ENCODE measurements around the gene ANKRD35. TPM values are rescaled to one million over a fixed set of nuclear protein-coding genes. Genes with fewer than 3 reads are reported as not detected.

The ANKRD35 gene
- total RNA-seq, 1 donor: 1.4 TPM

DNA sequence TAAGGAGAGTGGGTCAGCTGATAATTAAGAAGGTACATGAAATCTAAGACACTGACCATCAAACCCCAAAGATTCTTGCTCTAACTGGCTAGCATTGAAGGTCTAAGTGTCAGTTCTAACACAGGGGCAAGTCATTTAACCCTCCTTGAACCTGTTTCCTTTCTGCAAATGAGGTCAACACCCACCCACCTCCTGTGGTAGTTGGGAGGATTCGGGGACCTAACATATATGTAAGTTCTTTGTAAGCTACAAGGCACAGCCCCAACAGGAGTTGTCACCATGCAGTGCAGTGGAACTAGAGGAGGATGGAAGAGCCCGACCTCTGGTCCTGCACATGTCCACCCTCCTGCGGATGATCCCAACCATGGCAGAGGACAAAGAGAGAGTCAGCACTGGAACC lies 37.8 kb downstream of the ANKRD35 start:
- H2AFZ ChIP-seq (ENCODE audit: low read length): no peak overlapping the region
- H3K9me3 ChIP-seq (ENCODE audit: low read depth, low read length): no peaks in the 10 kb centered on the region
- H3K4me1 ChIP-seq (ENCODE audit: insufficient read depth, low read length): peaks cover 34% of the 10 kb centered on the region
- no peaks in the 10 kb centered on the region for H3K79me2 ChIP-seq (ENCODE audit: insufficient read depth, low read length)
- no peaks in the 10 kb centered on the region for H3K27me3 ChIP-seq (ENCODE audit: insufficient read depth, low read length)
- peaks cover 59% of the 10 kb centered on the region for H3K36me3 ChIP-seq (ENCODE audit: insufficient read depth, low read length)
- no peak overlapping the region for H3K4me2 ChIP-seq (ENCODE audit: insufficient read depth, low read length)
- no peak overlapping the region for H3K27ac ChIP-seq (ENCODE audit: low read depth, low read length)
- no peaks in the 10 kb centered on the region for H4K20me1 ChIP-seq (ENCODE audit: insufficient read depth, low read length)
- peak; percentile 61 for DNase-seq (ENCODE audit: insufficient read length, low spot score, missing footprints)
- no peak overlapping the region for H3K4me3 ChIP-seq (ENCODE audit: insufficient read depth, low read length)
- TF ChIP-seq, protein P1, sequence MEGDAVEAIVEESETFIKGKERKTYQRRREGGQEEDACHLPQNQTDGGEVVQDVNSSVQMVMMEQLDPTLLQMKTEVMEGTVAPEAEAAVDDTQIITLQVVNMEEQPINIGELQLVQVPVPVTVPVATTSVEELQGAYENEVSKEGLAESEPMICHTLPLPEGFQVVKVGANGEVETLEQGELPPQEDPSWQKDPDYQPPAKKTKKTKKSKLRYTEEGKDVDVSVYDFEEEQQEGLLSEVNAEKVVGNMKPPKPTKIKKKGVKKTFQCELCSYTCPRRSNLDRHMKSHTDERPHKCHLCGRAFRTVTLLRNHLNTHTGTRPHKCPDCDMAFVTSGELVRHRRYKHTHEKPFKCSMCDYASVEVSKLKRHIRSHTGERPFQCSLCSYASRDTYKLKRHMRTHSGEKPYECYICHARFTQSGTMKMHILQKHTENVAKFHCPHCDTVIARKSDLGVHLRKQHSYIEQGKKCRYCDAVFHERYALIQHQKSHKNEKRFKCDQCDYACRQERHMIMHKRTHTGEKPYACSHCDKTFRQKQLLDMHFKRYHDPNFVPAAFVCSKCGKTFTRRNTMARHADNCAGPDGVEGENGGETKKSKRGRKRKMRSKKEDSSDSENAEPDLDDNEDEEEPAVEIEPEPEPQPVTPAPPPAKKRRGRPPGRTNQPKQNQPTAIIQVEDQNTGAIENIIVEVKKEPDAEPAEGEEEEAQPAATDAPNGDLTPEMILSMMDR (IDR thresholded peaks at IDR 0.05; ENCODE audit: extremely low read depth, low read depth, low read length): no peak

DNA sequence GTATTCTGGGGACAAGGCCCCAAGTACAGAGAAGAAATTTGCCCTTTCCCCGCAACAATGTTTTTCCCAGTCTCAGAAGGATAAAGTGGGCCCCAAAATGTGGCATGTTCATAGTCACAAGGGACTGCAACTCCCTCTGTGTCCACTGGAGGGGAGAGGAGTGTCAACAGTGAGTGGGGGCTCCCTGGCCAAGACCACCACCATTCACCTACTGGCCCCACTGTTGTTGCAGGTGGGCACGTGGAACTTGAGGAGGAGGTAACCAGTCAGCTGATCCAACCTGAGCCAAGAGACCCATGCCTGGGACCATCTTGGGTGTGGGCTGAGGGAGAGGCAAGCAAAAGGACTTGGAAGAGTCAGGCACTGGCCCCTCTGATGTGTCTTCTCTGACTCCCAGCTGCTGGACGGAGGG lies 39.5 kb downstream of the ANKRD35 start:
- H3K4me2 ChIP-seq (ENCODE audit: insufficient read depth, low read length): peak overlapping the region; percentile 93
- TF ChIP-seq, protein P1 (IDR thresholded peaks at IDR 0.05; ENCODE audit: extremely low read depth, low read depth, low read length): peak; percentile 70
- H3K79me2 ChIP-seq (ENCODE audit: insufficient read depth, low read length): no peaks in the 10 kb centered on the region
- H3K36me3 ChIP-seq (ENCODE audit: insufficient read depth, low read length): peaks cover 63% of the 10 kb centered on the region
- no peaks in the 10 kb centered on the region for H3K9me3 ChIP-seq (ENCODE audit: low read depth, low read length)
- peak overlapping the region; percentile 81 for H3K4me3 ChIP-seq (ENCODE audit: insufficient read depth, low read length)
- peak overlapping the region; percentile 65 for H3K27ac ChIP-seq (ENCODE audit: low read depth, low read length)
- no peaks in the 10 kb centered on the region for H3K27me3 ChIP-seq (ENCODE audit: insufficient read depth, low read length)
- H4K20me1 ChIP-seq (ENCODE audit: insufficient read depth, low read length): no peaks in the 10 kb centered on the region
- peak overlapping the region; percentile 82 for H2AFZ ChIP-seq (ENCODE audit: low read length)
- peak; percentile 88 for DNase-seq (ENCODE audit: insufficient read length, low spot score, missing footprints)
- H3K4me1 ChIP-seq (ENCODE audit: insufficient read depth, low read length): peaks cover 34% of the 10 kb centered on the region

DNA sequence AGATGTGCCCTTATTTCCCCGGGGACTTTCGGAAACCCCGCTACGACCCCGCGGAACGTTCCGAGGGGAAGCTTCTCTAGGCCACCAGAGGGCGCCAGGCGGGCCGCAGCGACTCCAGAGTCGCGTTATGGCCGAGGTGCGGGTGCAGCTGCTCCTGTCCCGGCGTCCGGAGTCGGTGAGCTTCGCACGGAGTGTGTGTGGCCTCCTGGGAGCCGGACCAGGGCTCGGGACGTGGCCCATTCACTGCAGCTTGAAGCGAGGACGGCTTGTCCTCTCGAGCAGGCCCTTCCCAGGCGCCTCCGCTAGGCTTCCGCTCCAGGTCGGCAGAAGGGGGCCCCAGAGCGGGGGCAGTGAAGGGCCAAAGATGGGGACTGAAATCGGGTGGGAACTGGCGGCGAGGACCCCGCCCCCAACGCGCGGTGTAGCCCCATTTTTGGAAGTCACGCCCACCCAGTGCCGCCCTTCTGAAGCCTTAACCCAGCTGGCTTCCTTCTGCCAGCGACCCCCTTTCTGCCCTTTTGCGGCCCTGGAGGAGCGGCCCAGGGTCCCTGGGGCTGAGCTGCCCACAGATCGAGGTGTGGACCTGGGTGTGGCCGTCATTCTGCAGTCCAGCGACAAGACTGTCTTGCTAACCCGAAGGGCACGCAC lies 40.0 kb downstream of the ANKRD35 start, which contains the start of gene NUDT17:
TSS of gene NUDT17 (plus strand) at position 117 of the 648 bp plus-strand sequence. CDS start at position 128, 11 bp downstream.
- Histone ChIP-seq H3K27ac (ENCODE audit: low read depth, low read length) (peak within 1 kb of the TSS; percentile 65), H3K4me1 (ENCODE audit: insufficient read depth, low read length) (peaks cover 31% of the 10 kb centered on the region), H3K9me3 (ENCODE audit: low read depth, low read length) (no peaks in the 10 kb centered on the region), H3K79me2 (ENCODE audit: insufficient read depth, low read length) (no peaks in the 10 kb centered on the region), H4K20me1 (ENCODE audit: insufficient read depth, low read length) (no peaks in the 10 kb centered on the region), H3K4me3 (ENCODE audit: insufficient read depth, low read length) (peak within 1 kb of the TSS; percentile 81), H2AFZ (ENCODE audit: low read length) (peak within 1 kb of the TSS; percentile 82), H3K4me2 (ENCODE audit: insufficient read depth, low read length) (peak within 1 kb of the TSS; percentile 93), H3K27me3 (ENCODE audit: insufficient read depth, low read length) (no peaks in the 10 kb centered on the region), H3K36me3 (ENCODE audit: insufficient read depth, low read length) (peaks cover 63% of the 10 kb centered on the region)
- peak; percentile 94 for DNase-seq (ENCODE audit: insufficient read length, low spot score, missing footprints)
- TF ChIP-seq, protein P1 (IDR thresholded peaks at IDR 0.05; ENCODE audit: extremely low read depth, low read depth, low read length): peak; percentile 94

DNA sequence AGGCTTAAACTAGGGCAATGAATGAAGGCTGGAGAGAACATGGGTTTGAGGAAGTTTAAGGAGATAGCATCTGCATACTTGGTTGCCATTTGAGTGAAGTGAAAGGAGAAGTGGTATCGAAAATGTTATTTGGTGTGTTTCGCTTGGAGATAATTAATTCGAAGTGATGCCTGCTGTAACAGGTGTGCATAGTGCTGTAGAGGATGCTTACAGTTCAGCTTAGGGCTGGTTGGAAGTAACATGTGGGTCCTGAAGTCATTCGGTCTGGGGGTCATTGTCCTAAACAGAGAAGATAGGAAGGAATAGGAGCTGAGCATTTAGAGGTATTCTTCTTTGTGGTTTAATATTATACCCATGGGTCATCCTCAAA lies 40.5 kb downstream of the ANKRD35 start:
- peak overlapping the region; percentile 65 for H3K27ac ChIP-seq (ENCODE audit: low read depth, low read length)
- H4K20me1 ChIP-seq (ENCODE audit: insufficient read depth, low read length): no peaks in the 10 kb centered on the region
- peaks cover 62% of the 10 kb centered on the region for H3K36me3 ChIP-seq (ENCODE audit: insufficient read depth, low read length)
- H3K4me3 ChIP-seq (ENCODE audit: insufficient read depth, low read length): peak overlapping the region; percentile 81
- H2AFZ ChIP-seq (ENCODE audit: low read length): peak overlapping the region; percentile 82
- no peaks in the 10 kb centered on the region for H3K79me2 ChIP-seq (ENCODE audit: insufficient read depth, low read length)
- H3K4me2 ChIP-seq (ENCODE audit: insufficient read depth, low read length): peak overlapping the region; percentile 93
- H3K9me3 ChIP-seq (ENCODE audit: low read depth, low read length): no peaks in the 10 kb centered on the region
- H3K27me3 ChIP-seq (ENCODE audit: insufficient read depth, low read length): no peaks in the 10 kb centered on the region
- peaks cover 26% of the 10 kb centered on the region for H3K4me1 ChIP-seq (ENCODE audit: insufficient read depth, low read length)
- TF ChIP-seq, protein P1 (IDR thresholded peaks at IDR 0.05; ENCODE audit: extremely low read depth, low read depth, low read length): no peak
- DNase-seq (ENCODE audit: insufficient read length, low spot score, missing footprints): no peak

All from osteoblast (primary cell).